IMR-90 (cell line): Measurements from ENCODE around the gene MAN1C1. TPM values are rescaled to one million over a fixed set of nuclear protein-coding genes. Genes with fewer than 3 reads are reported as not detected.

ENCODE experiments used
- ATAC-seq: fragments of 200-7000 bp; cut with Tn5 transposase; 2 replicates; pipeline ENCODE4 v1.9.1; 2020; ENCODE audit warnings: low read depth, mild to moderate bottlenecking, moderate library complexity
- BruUV-seq: library from RNA; stranded (reverse); fragments of 400-500 nt; replicated peaks from 2 replicates; lab custom pipeline; 2021; lab: Mats Ljungman, UMichigan
- CTCF ChIA-PET: fragments of 300-600 bp; formaldehyde crosslinking; extraction: SDS; loops from one replicate; lab custom pipeline; 2021; ENCODE audit warnings: antibody characterized with exemption; lab: Yijun Ruan, JAX
- POLR2A ChIA-PET: fragments of 300-600 bp; sonication (Branson Sonifier 250); formaldehyde crosslinking; loops from one replicate; lab custom pipeline; 2022; ENCODE audit warnings: antibody characterized with exemption; ENCODE audit not compliant: unreplicated experiment; lab: Charles Lee
- DNase-seq: peaks from one replicate; pipeline ENCODE4 v3.0.0; 2013
- H2AFZ ChIP-seq: replicated peaks from 2 replicates; pipeline ENCODE3; 2013; ENCODE audit warnings: low read length, mild to moderate bottlenecking; ENCODE audit not compliant: poor library complexity
- H2AK5ac ChIP-seq: 2 replicates; pipeline ENCODE4 v1.6.1; 2013; ENCODE audit warnings: low read depth, low read length, inconsistent platforms
- H2AK9ac ChIP-seq: replicated peaks from 2 replicates; pipeline ENCODE3; 2013; ENCODE audit warnings: mild to moderate bottlenecking, low read depth, low read length, moderate library complexity; ENCODE audit not compliant: poor library complexity
- H2BK120ac ChIP-seq: 2 replicates; pipeline ENCODE4 v1.6.1; 2013; ENCODE audit warnings: low read depth, low read length, inconsistent platforms
- H2BK15ac ChIP-seq: 3 replicates; pipeline ENCODE4 v1.6.1; 2013; ENCODE audit warnings: low read depth, low read length, inconsistent platforms
- H2BK20ac ChIP-seq: 2 replicates; pipeline ENCODE4 v1.6.1; 2013; ENCODE audit warnings: low read depth, mild to moderate bottlenecking, inconsistent platforms, low read length, moderate library complexity
- H2BK5ac ChIP-seq: 2 replicates; pipeline ENCODE4 v1.6.1; 2013; ENCODE audit warnings: mild to moderate bottlenecking, low read depth, low read length, inconsistent platforms; ENCODE audit not compliant: poor library complexity, severe bottlenecking
- H3K14ac ChIP-seq: replicated peaks from 2 replicates; pipeline ENCODE4 v1.6.1; 2013; ENCODE audit warnings: low read depth, low read length, inconsistent platforms
- H3K18ac ChIP-seq: 2 replicates; pipeline ENCODE4 v1.6.1; 2013; ENCODE audit warnings: low read depth, low read length, control low read depth
- H3K23ac ChIP-seq: 2 replicates; pipeline ENCODE4 v1.6.1; 2013; ENCODE audit warnings: low read depth, low read length, inconsistent platforms
- H3K27ac ChIP-seq: 2 replicates; pipeline ENCODE4 v1.5.1; 2013; ENCODE audit warnings: mild to moderate bottlenecking, control low read depth, low read length; ENCODE audit not compliant: insufficient read depth
- H3K27me3 ChIP-seq: 2 replicates; pipeline ENCODE4 v1.6.1; 2013; ENCODE audit warnings: low read length; ENCODE audit not compliant: control insufficient read depth, insufficient read depth
- H3K36me3 ChIP-seq: 2 replicates; pipeline ENCODE4 v1.6.1; 2013; ENCODE audit warnings: low read length, mixed read lengths; ENCODE audit not compliant: control insufficient read depth, insufficient read depth
- H3K4ac ChIP-seq: 2 replicates; pipeline ENCODE4 v1.6.1; 2013; ENCODE audit warnings: low read depth, low read length, inconsistent platforms
- H3K4me1 ChIP-seq: 2 replicates; pipeline ENCODE4 v1.6.1; 2013; ENCODE audit warnings: low read length, mixed read lengths; ENCODE audit not compliant: control insufficient read depth, insufficient read depth
- H3K4me2 ChIP-seq: 2 replicates; pipeline ENCODE4 v1.6.1; 2013; ENCODE audit warnings: low read depth, mild to moderate bottlenecking, control low read depth, low read length, moderate library complexity
- H3K4me3 ChIP-seq: 2 replicates; pipeline ENCODE4 v1.5.1; 2013; ENCODE audit warnings: low read depth, mild to moderate bottlenecking, control low read depth, low read length, moderate library complexity; ENCODE audit not compliant: insufficient read depth
- H3K56ac ChIP-seq: 2 replicates; pipeline ENCODE4 v1.6.1; 2013; ENCODE audit warnings: low read length, inconsistent platforms; ENCODE audit not compliant: insufficient read depth; ENCODE audit errors: extremely low read depth
- H3K79me1 ChIP-seq, 2 experiments: 2 replicates each; pipeline ENCODE4 v1.6.1; 2013; ENCODE audit warnings: low read length in 2 of 2, inconsistent platforms in 1 of 2, low read depth in 1 of 2
- H3K9ac ChIP-seq: 2 replicates; pipeline ENCODE4 v1.6.1; 2013; ENCODE audit warnings: low read depth, low read length, control low read depth
- H3K9me1 ChIP-seq: 2 replicates; pipeline ENCODE4 v1.6.1; 2013; ENCODE audit warnings: low read length, inconsistent platforms; ENCODE audit not compliant: insufficient read depth
- H3K9me3 ChIP-seq: 2 replicates; pipeline ENCODE4 v1.6.1; 2013; ENCODE audit warnings: low read length; ENCODE audit not compliant: control insufficient read depth, insufficient read depth
- H4K20me1 ChIP-seq: 2 replicates; pipeline ENCODE4 v1.6.1; 2013; ENCODE audit warnings: low read length, inconsistent platforms; ENCODE audit not compliant: insufficient read depth
- H4K5ac ChIP-seq: 2 replicates; pipeline ENCODE4 v1.6.1; 2013; ENCODE audit warnings: mild to moderate bottlenecking, low read depth, low read length, control low read depth
- H4K8ac ChIP-seq, 2 experiments: 2 replicates each; pipeline ENCODE4 v1.6.1; 2013; ENCODE audit warnings: low read depth in 2 of 2, low read length in 2 of 2, control low read depth in 1 of 2, inconsistent platforms in 1 of 2
- H4K91ac ChIP-seq: 2 replicates; pipeline ENCODE4 v1.6.1; 2013; ENCODE audit warnings: low read depth, low read length, inconsistent platforms; ENCODE audit not compliant: insufficient read depth
- BHLHE40 ChIP-seq: fragments of 150-350 bp; IDR thresholded peaks from 2 replicates; pipeline ENCODE4 v1.6.1; 2016; ENCODE audit warnings: mild to moderate bottlenecking, low read depth, low read length
- CEBPB ChIP-seq: IDR thresholded peaks from 2 replicates; pipeline ENCODE4 v1.6.1; 2012; ENCODE audit warnings: low read depth, low read length, improper control_type of control experiment
- CHD1 ChIP-seq: IDR thresholded peaks from 2 replicates; pipeline ENCODE4 v1.6.1; 2012; ENCODE audit warnings: low read depth, low read length, improper control_type of control experiment
- FOS ChIP-seq: fragments of 150-350 bp; IDR thresholded peaks from 2 replicates; pipeline ENCODE4 v1.6.1; 2016; ENCODE audit warnings: low read depth, low read length
- MXI1 ChIP-seq: IDR thresholded peaks from 2 replicates; pipeline ENCODE4 v1.6.1; 2012; ENCODE audit warnings: low read depth, mild to moderate bottlenecking, low read length, moderate library complexity, borderline replicate concordance
- NFE2L2 ChIP-seq: fragments of 150-350 bp; IDR thresholded peaks from 2 replicates; pipeline ENCODE4 v1.6.1; 2016; ENCODE audit warnings: low read depth, mild to moderate bottlenecking, low read length
- POLR2A ChIP-seq: IDR thresholded peaks from 2 replicates; pipeline ENCODE4 v1.6.1; 2012; ENCODE audit warnings: mild to moderate bottlenecking, low read depth, low read length
- RAD21 ChIP-seq: IDR thresholded peaks from 2 replicates; pipeline ENCODE4 v1.6.1; 2012; ENCODE audit warnings: low read length, improper control_type of control experiment
- SMC3 ChIP-seq: fragments of 150-350 bp; IDR thresholded peaks from 2 replicates; pipeline ENCODE4 v1.6.1; 2016; ENCODE audit warnings: low read depth, mild to moderate bottlenecking, antibody characterized with exemption, low read length, moderate library complexity
- WGBS, 2 experiments: methylation state at CpG; one replicate each; pipeline versions ENCODE4 v1.1.5 to v1.1.7; 2013; ENCODE audit warnings: missing lambda C conversion rate in 2 of 2; ENCODE audit not compliant: insufficient read length in 1 of 2; ENCODE audit errors: extremely low coverage in 2 of 2; 5-methylcytosine and 5-hydroxymethylcytosine counted together
- dilution Hi-C: fragments of 300-500 bp; cut with HindIII; formaldehyde crosslinking; loops from one replicate; pipeline ENCODE4 v1.14.3; 2018; ENCODE audit warnings: low sequenced_read_pairs; ENCODE audit not compliant: unreplicated experiment
- in situ Hi-C: fragments of 300-500 bp; cut with MboI; formaldehyde crosslinking; loops from 3 replicates; pipeline ENCODE4 v1.14.3; 2019; ENCODE audit warnings: low sequenced_read_pairs, inconsistent platforms, mixed read lengths
- intact Hi-C: fragments of 100-400 bp; cut with micrococcal nuclease; formaldehyde crosslinking; loops from 2 replicates; pipeline ENCODE4 v1.10.0; 2022
- polyA plus RNA-seq, 3 experiments: library from polyadenylated mRNA; depleted of rRNA; stranded (reverse); fragments of >200 nt; gene quantifications; 2 replicates each; pipeline ENCODE4 v1.2.3, GENCODE V29; 2012; ENCODE audit warnings: low replicate concordance in 1 of 3
- total RNA-seq: library from RNA; depleted of rRNA; stranded (reverse); fragments of >200 nt; gene quantifications from 2 replicates; pipeline ENCODE4 v1.2.3, GENCODE V29; 2012
- TF ChIP-seq, protein P1 (sequence below): conservative IDR thresholded peaks from 2 replicates; pipeline ENCODE4 v1.5.1; 2012; ENCODE audit warnings: mild to moderate bottlenecking, low read depth, low read length, improper control_type of control experiment
- TF ChIP-seq, protein P2 (sequence below): fragments of 150-350 bp; IDR thresholded peaks from 2 replicates; pipeline ENCODE4 v1.6.1; 2016; ENCODE audit warnings: low read depth, mild to moderate bottlenecking, low read length, moderate library complexity, borderline replicate concordance
- TF ChIP-seq, protein P3 (sequence below): fragments of 150-350 bp; IDR thresholded peaks from 2 replicates; pipeline ENCODE4 v1.6.1; 2017; ENCODE audit warnings: mild to moderate bottlenecking, antibody characterized with exemption, low read length, low read depth

Gene MAN1C1
- total and polyA plus RNA-seq, 2 of the 4 experiments (the other 2 are of a cell fraction): 3.2 to 11.3 TPM

DNA sequence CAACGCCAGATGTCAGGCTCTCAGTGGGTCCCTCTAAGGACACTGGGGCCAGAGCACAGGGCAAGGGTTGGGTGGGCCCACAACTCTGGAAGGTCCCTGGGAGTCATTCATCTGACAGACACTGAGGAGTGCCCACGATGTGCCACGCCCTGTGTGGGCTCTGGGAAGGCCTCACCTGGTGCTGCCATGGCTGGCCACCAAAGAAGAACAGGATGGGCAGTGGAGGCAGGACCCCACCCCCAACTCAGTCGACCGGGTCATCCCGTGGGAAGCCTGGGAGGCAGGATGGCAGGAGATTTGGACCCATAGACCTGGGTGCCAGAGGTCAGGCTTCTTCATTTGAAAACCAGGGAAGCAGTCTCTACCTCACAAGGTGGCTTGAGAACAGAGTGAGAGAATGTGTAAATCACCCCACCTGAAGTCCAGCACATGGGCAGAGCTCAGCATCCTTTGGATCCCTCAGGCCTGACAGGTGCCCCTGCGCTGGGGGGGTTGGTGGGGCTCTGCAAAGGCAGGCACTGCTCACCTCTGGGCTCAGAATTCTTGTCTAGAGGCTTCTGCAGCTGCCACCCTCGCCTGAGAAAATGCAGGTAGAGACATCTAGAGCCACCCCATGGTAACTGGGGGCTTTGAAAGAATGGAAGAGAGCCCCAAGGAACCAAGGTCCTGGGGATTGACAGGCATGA lies 182.2 kb downstream of the MAN1C1 start:
- Histone ChIP-seq H2BK5ac (no peak overlapping the region), H3K56ac (no peak overlapping the region), H2AFZ (no peak overlapping the region), H3K9me1 (peaks cover 9% of the 10 kb centered on the region), H2AK5ac (0 out of 2 replicates have a peak overlapping the region, but pooled peaks have one; percentile 59), H3K14ac (no peak overlapping the region), H3K9ac (no peak overlapping the region), H2BK120ac (no peak overlapping the region), H3K4me3 (no peak overlapping the region), H4K20me1 (no peaks in the 10 kb centered on the region), H3K27me3 (no peaks in the 10 kb centered on the region), H3K36me3 (no peaks in the 10 kb centered on the region), H3K4me1 (peaks cover 12% of the 10 kb centered on the region), H2AK9ac (no peak overlapping the region), H3K27ac (no peak overlapping the region), H2BK15ac (no peak overlapping the region), H3K4me2 (no peak overlapping the region), H3K23ac (no peak overlapping the region), H4K5ac (no peak overlapping the region), H3K79me1 (peaks cover 16 to 27% of the 10 kb centered on the region in 2 experiments; a peak in 3 of 4 replicates), H3K4ac (peak overlapping the region; percentile 10; the same call in 1 of the 2 replicates), H4K91ac (no peak overlapping the region), H4K8ac (no peak overlapping the region), H3K18ac (no peak overlapping the region), H3K9me3 (no peaks in the 10 kb centered on the region), H2BK20ac (no peak overlapping the region)
- DNase-seq (no peak), ATAC-seq (no peak)
- no TSS peak for BruUV-seq
- intact Hi-C loops: loop anchor here (5.0 kb wide), 1 partner anchor 87 kb away; no protein-coding TSS in a partner anchor
- dilution Hi-C loops: no loop called here
- POLR2A ChIA-PET: no interaction called here
- CTCF ChIA-PET: interaction anchor here (0.8 to 1.9 kb wide), 4 partner anchors 11 to 190 kb away, joined by 3 to 7 read pairs (median 3); no protein-coding TSS in a partner anchor
- 100% methylated on average over 1 of the region's 8 CpGs; no CpG with 5 or more reads in 1 of the 2 experiments for WGBS, 2 experiments
- in situ Hi-C loops: no loop called here
- TF ChIP-seq CHD1 (no peak), POLR2A (no peak), SMC3 (no peak), BHLHE40 (no peak), CEBPB (no peak), RAD21 (no peak), NFE2L2 (no peak), FOS (no peak), MXI1 (no peak)
- TF ChIP-seq, protein P1, sequence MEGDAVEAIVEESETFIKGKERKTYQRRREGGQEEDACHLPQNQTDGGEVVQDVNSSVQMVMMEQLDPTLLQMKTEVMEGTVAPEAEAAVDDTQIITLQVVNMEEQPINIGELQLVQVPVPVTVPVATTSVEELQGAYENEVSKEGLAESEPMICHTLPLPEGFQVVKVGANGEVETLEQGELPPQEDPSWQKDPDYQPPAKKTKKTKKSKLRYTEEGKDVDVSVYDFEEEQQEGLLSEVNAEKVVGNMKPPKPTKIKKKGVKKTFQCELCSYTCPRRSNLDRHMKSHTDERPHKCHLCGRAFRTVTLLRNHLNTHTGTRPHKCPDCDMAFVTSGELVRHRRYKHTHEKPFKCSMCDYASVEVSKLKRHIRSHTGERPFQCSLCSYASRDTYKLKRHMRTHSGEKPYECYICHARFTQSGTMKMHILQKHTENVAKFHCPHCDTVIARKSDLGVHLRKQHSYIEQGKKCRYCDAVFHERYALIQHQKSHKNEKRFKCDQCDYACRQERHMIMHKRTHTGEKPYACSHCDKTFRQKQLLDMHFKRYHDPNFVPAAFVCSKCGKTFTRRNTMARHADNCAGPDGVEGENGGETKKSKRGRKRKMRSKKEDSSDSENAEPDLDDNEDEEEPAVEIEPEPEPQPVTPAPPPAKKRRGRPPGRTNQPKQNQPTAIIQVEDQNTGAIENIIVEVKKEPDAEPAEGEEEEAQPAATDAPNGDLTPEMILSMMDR: no peak
- TF ChIP-seq, protein P2, sequence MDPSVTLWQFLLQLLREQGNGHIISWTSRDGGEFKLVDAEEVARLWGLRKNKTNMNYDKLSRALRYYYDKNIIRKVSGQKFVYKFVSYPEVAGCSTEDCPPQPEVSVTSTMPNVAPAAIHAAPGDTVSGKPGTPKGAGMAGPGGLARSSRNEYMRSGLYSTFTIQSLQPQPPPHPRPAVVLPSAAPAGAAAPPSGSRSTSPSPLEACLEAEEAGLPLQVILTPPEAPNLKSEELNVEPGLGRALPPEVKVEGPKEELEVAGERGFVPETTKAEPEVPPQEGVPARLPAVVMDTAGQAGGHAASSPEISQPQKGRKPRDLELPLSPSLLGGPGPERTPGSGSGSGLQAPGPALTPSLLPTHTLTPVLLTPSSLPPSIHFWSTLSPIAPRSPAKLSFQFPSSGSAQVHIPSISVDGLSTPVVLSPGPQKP: no peak
- TF ChIP-seq, protein P3, sequence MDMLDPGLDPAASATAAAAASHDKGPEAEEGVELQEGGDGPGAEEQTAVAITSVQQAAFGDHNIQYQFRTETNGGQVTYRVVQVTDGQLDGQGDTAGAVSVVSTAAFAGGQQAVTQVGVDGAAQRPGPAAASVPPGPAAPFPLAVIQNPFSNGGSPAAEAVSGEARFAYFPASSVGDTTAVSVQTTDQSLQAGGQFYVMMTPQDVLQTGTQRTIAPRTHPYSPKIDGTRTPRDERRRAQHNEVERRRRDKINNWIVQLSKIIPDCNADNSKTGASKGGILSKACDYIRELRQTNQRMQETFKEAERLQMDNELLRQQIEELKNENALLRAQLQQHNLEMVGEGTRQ: no peak
